Inflammatory macrophage treated with lipopolysaccharide for 4 hours (primary cell): ENCODE results near the gene GALNT11.
"Not testable (repeated sequence)": the region's sequence is repeated elsewhere in the genome, so short reads cannot be mapped to it uniquely, and the experiment has no call there.

Experiments used
- DNase-seq: peaks from one replicate; pipeline ENCODE4 v3.0.0-alpha.2; 2020

GALNT11 gene

DNA sequence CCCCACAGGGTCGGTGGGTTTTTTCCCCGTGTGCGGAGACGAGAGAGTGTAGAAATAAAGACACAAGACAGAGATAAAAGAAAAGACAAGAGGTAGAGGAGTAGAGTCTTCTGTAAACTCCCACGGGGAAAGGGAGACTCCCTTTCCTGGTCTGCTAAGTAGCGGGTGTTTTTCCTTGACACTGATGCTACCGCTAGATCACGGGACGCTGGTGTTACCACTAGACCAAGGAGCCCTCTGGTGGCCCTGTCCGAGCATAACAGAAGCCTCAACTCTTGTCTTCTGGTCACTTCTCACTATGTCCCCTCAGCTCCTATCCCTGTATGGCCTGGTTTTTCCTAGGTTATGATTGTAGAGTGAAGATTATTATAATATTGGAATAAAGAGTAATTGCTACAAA is 4.6 kb downstream of the GALNT11 start:
- peak; percentile 63 for DNase-seq

- peak; percentile 72 for DNase-seq
Observed at GRCh38 chr7:152030639-152031038, 5.2 kb downstream of the GALNT11 start.

DNA sequence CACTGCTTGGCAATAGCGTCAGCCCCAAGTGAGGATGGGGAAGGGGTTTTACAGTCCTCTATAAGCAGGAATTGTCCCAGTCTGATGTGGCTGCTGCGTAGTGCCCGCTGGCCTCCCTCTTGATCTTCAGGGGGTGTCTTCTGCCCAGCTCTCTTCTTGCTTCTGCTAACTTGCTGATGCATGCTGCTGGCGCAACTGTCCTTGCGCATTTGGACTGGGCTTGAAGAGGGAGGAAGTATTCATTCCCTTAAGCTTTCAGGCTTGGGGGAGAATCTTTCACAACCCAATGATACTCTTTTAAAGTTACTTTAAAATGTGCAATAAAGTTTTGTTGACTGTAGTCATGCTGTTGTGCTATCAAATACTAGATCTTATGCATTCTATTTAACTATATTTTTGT is 10.3 kb downstream of the GALNT11 start:
- peak; percentile 58 for DNase-seq

GRCh38 chr7:152038410-152038809 is 12.9 kb downstream of the GALNT11 start:
- DNase-seq = not testable (repeated sequence)

DNA sequence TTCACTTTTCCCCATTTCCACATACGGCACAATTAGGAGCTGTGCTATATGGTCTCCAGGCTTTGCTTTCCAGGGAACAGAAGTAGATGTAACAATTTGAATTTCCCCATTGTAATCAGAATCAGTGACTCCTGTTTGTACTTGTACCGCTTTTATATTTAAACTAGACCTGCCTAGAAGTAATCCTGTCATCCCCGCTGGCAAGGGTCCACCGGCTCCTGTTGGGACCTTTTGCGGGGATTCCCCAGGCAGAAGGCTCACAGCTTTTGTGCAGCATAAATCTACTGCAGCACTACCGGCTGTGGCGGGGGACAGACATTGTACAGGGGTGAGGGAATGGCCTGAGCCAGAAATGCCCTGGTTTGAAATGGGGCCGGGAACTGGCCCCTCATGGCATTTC is 17.6 kb downstream of the GALNT11 start:
- not testable (repeated sequence) for DNase-seq

GRCh38 chr7:152044909-152045308 is 19.4 kb downstream of the GALNT11 start:
- not testable (repeated sequence) for DNase-seq

DNA sequence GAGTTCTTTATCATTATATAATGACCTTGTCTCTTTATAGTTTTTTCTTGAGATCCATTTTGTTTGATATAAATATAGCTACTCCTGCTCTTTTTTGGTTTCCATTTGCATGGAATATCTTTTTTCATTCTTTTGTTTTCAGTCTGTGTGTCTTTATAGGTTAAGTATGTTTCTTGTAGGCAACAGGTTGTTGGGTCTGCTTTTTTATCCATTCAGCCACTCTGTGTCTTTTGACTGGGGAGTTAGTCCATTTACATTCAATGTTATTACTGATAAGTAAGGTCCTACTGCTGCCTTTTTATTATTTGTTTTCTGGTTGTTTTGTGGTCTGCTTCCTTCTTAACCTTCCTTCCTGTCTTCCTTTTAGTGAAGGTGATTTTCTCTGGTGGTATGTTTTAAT is 21.1 kb downstream of the GALNT11 start:
- DNase-seq = no peak

GRCh38 chr7:152048051-152048450 is 22.6 kb downstream of the GALNT11 start:
- DNase-seq = no peak

DNA sequence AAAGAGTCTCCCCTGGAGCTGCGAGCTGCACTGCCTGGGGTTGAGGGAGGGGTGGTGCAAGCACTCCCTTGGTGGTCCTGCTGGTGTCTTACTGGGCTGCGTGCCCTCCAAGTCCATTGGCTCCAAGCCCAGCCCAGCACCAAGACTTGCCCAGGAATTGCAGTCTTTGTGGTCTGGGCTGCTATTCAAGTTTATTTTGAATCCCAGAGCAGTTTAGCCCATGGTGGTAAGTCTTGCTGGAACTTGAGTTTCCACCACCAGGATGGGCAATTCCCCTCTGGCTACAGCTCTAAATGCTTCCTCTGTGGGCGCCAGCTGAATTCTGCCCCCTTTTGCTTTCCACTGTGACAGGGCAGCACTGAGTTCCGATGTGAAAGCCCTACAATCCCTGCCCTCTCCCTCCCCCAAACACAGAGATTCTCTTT is 25.1 kb downstream of the GALNT11 start:
- DNase-seq = no peak

DNA sequence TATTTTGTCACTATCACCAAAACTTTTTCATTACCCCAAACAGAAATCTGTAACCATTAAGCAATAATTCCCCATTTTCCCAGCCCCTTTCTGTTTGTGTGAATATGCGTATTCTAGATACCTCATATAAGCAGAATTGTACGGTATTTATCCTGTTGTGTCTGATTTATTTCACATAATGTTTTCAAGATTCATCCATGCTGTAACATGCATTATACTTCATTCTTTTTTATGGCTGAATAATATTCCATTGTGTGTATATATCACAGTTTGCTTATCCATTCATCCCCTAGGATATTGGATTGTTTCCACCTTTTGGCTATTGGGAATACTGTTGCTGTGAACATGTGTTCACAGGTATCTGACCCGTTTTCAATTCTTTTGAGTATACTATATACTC is 26.5 kb downstream of the GALNT11 start:
- no peak for DNase-seq

DNA sequence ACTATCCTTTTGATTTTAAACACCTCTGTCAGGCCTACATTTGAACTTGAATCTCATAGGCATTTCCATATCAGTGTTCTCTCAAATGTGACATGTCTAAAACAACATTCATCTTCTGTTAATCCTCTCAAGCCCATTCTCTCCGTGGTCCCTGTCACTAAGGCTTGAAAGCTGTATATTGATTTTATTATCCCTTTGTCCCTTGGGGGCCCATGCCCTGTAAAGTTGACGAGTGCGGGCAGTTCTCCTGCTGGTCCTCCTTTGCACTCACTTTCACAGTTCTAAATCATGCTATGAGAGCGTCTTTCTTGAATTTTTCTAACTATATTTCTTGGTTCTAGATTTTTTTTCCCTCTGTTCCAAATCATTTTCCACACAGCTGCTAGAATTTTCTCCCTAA is 27.3 kb downstream of the GALNT11 start:
- no peak for DNase-seq

DNA sequence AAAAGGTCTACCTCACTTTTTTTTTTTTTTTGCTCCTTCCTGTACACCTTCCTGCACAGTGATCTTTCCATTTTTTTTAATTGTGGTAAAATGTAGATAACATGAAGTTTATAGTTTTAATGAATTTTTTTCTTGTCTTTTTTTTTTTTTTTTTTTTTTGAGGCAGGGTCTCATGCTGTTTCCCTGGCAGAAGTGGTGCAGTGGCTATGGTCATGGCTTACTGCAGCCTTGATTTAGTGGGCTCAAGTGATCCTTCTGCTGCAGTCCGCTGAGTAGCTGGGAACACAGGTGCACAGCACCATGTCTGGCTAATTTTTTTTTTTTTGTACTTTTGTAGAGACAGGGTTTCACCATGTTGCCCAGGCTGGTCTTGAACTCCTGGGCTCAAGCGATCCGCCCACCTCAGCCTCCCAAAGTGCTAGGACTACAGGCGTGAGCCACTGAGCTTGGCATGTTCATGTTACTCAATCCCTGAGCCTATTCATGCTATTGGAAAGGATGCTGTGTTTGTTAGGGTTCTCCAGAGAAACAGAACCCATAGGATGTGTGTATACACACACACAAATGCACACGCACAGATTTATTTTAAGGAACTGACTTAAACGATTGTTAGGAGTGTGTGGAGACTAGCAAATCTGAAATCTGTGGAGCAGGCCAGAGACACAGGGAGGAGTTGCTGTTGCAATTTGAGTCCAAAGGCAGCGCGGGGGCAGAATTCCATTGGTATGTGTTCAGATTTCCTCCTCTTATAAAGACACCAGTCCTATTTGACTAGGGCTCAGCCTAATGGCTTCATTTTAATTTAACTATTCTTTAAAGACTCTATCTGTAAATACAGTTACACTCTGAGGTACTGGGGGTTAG is 29.1 kb downstream of the GALNT11 start:
- no peak for DNase-seq

DNA sequence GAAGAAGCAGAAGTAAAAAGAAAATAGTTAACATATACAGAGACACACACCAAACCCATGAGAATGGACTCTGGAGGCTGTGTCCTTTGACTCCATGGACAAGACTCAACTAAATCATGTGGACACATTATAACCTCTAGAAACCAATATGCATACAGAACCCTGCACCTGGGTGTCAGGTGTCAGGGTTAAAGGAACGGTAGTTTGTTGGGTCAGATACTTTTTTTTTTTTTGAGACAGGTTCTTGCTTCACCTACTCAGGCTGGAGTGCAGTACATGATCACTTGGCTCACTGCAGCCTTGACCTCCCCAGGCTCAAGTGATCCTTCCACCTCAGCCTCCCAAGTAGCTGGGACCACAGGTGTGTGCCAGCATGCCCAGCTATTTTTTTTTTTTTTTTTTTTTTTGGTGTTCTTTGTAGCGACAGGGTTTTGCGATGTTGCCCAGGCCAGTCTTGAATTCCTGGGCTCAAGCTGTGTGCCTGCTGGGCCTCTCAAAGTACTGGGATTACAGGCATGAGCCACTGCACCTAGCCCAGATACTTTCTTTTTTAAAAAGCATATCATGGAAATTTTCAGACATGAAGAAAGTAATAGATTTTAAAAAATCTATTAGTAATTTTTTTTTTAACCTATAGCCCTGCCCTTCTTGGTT is 31.3 kb downstream of the GALNT11 start:
- DNase-seq = no peak

DNA sequence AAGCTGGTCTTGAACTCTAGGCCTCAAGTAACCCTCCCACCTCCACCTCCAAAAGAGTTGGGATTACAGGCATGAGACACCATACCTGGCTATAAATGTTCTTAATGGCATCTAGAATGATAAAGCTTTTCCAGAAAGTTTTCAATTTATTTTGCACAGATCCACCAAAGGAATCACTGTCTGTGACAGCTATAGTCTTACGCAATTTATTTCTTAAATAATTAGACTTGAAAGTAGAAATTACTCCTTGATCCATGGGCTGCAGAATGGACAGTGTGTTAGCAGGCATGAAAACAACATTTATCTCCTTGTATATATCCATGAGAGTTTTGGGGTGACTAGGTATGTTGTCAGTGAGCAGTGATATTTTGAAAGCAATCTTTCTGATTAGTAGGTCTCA is 33.8 kb downstream of the GALNT11 start:
- no peak for DNase-seq

DNA sequence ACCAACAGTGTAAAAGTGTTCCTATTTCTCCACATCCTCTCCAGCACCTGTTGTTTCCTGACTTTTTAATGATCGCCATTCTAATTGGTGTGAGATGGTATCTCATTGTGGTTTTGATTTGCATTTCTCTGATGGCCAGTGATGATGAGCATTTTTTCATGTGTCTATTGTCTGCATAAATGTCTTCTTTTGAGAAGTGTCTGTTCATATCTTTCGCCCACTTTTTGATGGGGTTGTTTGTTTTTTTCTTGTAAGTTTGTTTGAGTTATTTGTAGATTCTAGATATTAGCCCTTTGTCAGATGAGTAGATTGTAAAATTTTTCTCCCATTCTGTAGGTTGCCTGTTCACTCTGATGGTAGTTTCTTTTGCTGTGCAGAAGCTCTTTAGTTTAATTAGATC is 35.6 kb downstream of the GALNT11 start:
- DNase-seq = not testable (repeated sequence)

- not testable (repeated sequence) for DNase-seq
Observed at GRCh38 chr7:152063192-152063591, 37.7 kb downstream of the GALNT11 start.

DNA sequence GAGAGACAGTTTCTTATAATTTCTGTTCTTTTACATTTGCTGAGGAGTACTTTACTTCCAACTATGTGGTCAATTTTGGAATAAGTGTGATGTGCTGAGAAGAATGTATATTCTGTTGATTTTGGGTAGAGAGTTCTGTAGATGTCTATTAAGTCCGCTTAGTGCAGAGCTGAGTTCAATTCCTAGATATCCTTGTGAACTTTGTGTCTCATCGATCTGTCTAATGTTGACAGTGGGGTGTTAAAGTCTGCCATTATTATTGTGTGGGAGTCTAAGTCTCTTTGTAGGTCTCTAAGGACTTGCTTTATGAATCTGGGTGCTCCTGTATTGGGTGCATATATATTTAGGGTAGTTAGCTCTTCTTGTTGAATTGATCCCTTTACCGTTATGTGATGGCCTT is 38.3 kb downstream of the GALNT11 start:
- DNase-seq = not testable (repeated sequence)

GRCh38 chr7:152065800-152066344 is 40.4 kb downstream of the GALNT11 start:
- not testable (repeated sequence) for DNase-seq

- DNase-seq = no peak
Observed at GRCh38 chr7:152072421-152072820, 46.9 kb downstream of the GALNT11 start.

DNA sequence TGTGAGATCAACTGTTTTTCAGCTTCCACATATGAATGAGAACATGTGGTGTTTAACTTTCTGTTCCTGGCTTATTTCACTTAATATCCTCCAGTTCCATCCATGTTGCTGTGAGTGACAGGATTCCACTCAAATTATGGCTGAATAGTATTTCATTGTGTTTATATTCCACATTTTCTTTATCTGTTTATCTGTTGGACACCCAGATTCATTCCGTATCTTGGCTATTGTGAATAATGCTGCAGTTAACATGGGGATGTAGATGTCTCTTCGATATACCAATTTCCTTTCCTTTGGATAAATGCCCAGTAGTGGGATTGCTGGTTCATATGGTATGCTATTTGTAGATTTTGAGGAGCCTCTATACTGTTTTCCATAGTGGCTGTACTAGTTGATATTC is 47.9 kb downstream of the GALNT11 start:
- no peak for DNase-seq

DNA sequence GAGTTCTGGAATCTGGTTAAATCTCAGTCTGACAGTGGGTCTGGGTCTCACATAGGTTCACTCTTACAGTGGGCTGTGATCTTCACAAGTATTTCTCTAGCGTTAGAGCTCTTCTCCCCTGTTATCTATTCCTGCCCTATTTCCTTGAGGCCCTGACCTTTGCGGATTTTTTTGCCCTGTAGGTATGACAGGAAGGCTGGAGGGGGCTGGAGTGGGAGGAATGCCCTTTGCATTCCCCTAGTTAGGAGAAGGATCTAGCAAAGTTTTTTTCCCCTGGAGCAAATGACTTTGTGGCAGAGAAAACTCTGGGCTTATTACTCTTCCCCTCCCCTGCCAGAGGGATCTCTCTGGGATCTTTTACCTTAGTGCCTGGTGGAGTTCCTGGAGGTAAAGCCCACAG is 49.2 kb downstream of the GALNT11 start:
- no peak for DNase-seq

- not testable (repeated sequence) for DNase-seq
Observed at GRCh38 chr7:152075379-152075778, 49.9 kb downstream of the GALNT11 start.

DNA sequence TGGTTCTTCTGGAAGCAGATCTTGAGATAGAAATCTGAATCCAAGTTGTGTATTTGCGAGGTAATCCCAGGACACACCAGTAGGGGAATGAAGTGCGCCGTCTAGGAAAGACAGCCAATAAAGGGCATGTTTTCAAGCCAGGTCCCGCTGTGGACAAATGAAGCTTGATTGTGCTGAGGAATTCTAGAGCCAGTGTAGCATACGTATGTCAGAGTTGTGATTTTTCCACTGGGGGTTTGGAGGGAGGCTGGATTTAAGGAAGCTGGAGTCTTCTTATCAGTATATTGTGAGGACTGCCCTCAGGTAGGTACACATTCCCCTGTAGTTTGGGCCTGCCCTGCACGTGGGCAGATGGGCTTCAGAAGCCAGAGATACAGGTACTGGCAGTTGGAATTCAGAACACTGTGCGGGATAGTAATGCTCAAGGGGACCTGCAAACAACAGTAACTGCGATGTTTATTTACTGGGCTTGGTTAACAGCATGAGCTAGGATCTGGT is 50.9 kb downstream of the GALNT11 start:
- no peak for DNase-seq
